ENCODE results near the gene PDF. TPM values are rescaled to one million over a fixed set of nuclear protein-coding genes. Genes with fewer than 3 reads are reported as not detected.

The PDF gene
- total RNA-seq, 1 donor from 2014 or later, result 49.9 TPM

DNA sequence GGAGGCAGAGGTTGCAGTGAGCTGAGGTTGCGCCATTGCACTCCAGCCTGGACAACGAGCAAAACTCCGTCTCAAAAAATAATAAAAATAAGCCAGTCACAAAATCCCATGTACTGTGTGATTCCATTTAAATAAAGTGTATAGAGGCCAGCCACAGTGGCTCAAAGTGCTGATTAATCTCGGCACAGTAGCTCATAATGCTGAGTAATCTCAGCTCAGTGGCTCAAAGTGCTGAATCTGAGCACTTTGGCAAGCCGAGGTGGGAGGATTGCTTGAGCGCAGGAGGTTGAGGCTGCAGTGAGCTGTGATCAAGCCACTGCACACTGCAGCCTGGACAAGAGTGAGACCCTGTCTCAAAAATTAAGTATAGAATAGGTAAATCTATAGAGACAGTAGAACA lies 16.3 kb upstream of the PDF start:
- H3K27me3 ChIP-seq, result no peaks in the 10 kb centered on the region
- intact Hi-C loops (cut with DNase I), result no loop called here

DNA sequence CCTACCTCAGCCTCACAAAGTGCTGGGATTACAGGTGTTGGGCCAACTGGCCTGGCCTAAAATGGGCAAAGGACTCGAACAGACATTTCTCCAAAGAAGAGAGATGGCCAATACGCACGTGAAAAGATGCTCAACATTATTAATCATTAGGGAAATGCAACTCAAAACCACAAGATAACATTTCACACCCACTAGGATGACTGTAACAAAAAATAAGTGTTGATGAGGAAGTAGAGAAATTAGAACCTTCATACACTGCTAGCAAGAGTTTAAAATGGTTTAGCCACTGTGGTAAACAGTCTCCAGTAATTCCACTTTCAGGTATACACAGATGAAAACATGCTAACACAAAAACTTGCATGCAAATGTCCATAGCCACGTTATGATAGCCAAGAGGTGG lies 15.5 kb upstream of the PDF start:
- H3K9me3 ChIP-seq, result no peaks in the 10 kb centered on the region

More for the DNA sequence above, 16.3 kb upstream of the PDF start:
- H3K4me1 ChIP-seq, result no peaks in the 10 kb centered on the region
- H3K4me3 ChIP-seq, result no peak overlapping the region
- DNase-seq (ENCODE audit: low spot score in 2 of 2), result no peak
- no peaks in the 10 kb centered on the region for H3K9me3 ChIP-seq
- H3K27ac ChIP-seq, result no peak overlapping the region
- H3K36me3 ChIP-seq, result peaks cover 0 to 8% of the 10 kb centered on the region in 2 donors
- TF ChIP-seq CTCF (IDR thresholded peaks at IDR 0.05), result no peak

GRCh38 chr16:69344171-69344570 lies 13.8 kb upstream of the PDF start:
- H3K4me3 ChIP-seq, result no peak overlapping the region
- DNase-seq (ENCODE audit: low spot score in 2 of 2), result no peak
- no peaks in the 10 kb centered on the region for H3K9me3 ChIP-seq
- H3K27ac ChIP-seq, result no peak overlapping the region
- TF ChIP-seq CTCF (IDR thresholded peaks at IDR 0.05), result no peak
- intact Hi-C loops (cut with DNase I), result no loop called here
- peaks cover 5 to 9% of the 10 kb centered on the region in 2 donors for H3K4me1 ChIP-seq
- peaks cover 0 to 5% of the 10 kb centered on the region in 2 donors for H3K36me3 ChIP-seq
- no peaks in the 10 kb centered on the region for H3K27me3 ChIP-seq

More for the DNA sequence above, 15.5 kb upstream of the PDF start:
- no peak for DNase-seq (ENCODE audit: low spot score in 2 of 2)
- Histone ChIP-seq H3K27ac (no peak overlapping the region), H3K4me3 (no peak overlapping the region), H3K4me1 (peaks cover 0 to under 1% of the 10 kb centered on the region in 2 donors), H3K27me3 (no peaks in the 10 kb centered on the region), H3K36me3 (peaks cover 3 to 5% of the 10 kb centered on the region in 2 donors)
- no peak for TF ChIP-seq CTCF (IDR thresholded peaks at IDR 0.05)
- intact Hi-C loops (cut with DNase I), result no loop called here

GRCh38 chr16:69340095-69340644 lies 9.8 kb upstream of the PDF start:
- intact Hi-C loops (cut with DNase I), result no loop called here
- H3K27me3 ChIP-seq, result no peaks in the 10 kb centered on the region
- no peak for TF ChIP-seq CTCF (IDR thresholded peaks at IDR 0.05)
- H3K4me1 ChIP-seq, result peaks cover 12 to 23% of the 10 kb centered on the region in 2 donors
- no peak for DNase-seq (ENCODE audit: low spot score in 2 of 2)
- H3K9me3 ChIP-seq, result no peaks in the 10 kb centered on the region
- peak overlapping the region; percentile 93 to 95 for H3K4me3 ChIP-seq
- peaks cover 15 to 17% of the 10 kb centered on the region in 2 donors for H3K36me3 ChIP-seq
- peak overlapping the region; percentile 88 to 91 for H3K27ac ChIP-seq

DNA sequence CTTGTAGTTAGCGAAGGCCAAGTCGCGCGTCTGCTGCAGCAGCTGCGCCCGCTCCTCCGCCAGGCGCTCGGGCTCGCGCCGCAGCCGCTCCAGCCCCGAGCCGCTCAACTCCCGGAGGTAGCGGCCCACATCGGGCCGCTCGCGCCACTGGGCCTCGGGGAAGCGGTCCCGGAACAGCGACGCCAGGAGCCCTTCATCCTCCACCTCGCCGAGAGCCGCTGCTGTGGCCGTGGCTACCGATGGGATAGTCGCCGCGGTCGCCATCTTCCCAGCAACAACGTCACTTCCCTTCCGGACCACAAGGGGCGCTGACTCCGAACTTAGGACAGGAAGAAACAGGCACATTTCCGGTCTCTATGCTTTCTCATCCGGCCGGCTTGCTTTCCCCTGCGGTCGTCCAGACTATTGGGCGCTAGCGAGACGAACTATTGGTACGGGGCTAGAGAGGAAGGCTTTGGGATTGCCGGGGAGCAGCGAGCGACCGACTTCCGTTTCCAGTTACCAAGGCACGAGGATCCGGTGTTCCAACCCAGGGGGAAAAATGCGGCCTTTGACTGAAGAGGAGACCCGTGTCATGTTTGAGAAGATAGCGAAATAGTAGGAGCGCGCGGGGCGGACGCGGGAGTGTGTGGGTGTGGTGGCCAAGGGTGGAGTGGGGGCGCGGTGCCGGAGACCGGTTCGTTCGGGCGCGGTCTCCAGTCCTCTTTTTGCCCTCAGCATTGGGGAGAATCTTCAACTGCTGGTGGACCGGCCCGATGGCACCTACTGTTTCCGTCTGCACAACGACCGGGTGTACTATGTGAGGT lies 9.1 kb upstream of the PDF start, which contains the start of the genes COG8 and NIP7:
TSS of gene COG8 (minus strand) at position 276 of the 806 bp plus-strand sequence. CDS start at position 264, 12 bp downstream.
TSS of gene NIP7 (plus strand) at position 484 of the 806 bp plus-strand sequence. CDS start at position 542, 58 bp downstream.
- Histone ChIP-seq H3K9me3 (no peaks in the 10 kb centered on the region), H3K27ac (peak within 1 kb of the TSS; percentile 88 to 91), H3K4me1 (peaks cover 12 to 23% of the 10 kb centered on the region in 2 donors), H3K27me3 (no peaks in the 10 kb centered on the region), H3K4me3 (peak within 1 kb of the TSS; percentile 93 to 95), H3K36me3 (peaks cover 22 to 24% of the 10 kb centered on the region in 2 donors)
- DNase-seq (ENCODE audit: low spot score in 2 of 2), result peak; percentile 88 to 98
- TF ChIP-seq CTCF (IDR thresholded peaks at IDR 0.05), result peak; percentile 80 to 94 (median 82)
- intact Hi-C loops (cut with DNase I), result loop anchor here (1.0 to 10.0 kb wide), 3 partner anchors 9 to 1495 kb away; partner anchors contain the start of genes CENPT, NUTF2, PDF and THAP11
